Measurements from ENCODE around the gene HS3ST5.

DNA sequence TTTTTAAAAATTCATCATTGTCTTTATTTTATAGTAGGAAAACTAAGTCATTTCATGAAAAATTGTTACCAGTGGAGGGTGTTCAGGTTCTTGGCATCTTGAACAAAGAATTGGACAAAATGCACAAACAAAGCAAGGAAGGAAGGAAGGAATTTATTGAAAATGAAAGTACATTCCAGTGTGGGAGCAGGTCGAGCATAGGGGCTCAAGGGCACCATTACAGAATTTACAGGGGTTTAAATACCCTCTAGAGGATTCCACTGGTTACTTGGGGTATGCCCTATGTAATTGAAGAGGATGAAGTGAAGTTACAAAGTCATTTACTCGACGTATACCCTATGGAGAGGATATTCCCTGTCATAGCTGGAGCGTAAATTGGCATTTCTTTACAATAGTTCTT is 334.5 kb downstream of the HS3ST5 start:
- TF ChIP-seq, protein P1, sequence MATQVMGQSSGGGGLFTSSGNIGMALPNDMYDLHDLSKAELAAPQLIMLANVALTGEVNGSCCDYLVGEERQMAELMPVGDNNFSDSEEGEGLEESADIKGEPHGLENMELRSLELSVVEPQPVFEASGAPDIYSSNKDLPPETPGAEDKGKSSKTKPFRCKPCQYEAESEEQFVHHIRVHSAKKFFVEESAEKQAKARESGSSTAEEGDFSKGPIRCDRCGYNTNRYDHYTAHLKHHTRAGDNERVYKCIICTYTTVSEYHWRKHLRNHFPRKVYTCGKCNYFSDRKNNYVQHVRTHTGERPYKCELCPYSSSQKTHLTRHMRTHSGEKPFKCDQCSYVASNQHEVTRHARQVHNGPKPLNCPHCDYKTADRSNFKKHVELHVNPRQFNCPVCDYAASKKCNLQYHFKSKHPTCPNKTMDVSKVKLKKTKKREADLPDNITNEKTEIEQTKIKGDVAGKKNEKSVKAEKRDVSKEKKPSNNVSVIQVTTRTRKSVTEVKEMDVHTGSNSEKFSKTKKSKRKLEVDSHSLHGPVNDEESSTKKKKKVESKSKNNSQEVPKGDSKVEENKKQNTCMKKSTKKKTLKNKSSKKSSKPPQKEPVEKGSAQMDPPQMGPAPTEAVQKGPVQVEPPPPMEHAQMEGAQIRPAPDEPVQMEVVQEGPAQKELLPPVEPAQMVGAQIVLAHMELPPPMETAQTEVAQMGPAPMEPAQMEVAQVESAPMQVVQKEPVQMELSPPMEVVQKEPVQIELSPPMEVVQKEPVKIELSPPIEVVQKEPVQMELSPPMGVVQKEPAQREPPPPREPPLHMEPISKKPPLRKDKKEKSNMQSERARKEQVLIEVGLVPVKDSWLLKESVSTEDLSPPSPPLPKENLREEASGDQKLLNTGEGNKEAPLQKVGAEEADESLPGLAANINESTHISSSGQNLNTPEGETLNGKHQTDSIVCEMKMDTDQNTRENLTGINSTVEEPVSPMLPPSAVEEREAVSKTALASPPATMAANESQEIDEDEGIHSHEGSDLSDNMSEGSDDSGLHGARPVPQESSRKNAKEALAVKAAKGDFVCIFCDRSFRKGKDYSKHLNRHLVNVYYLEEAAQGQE (IDR thresholded peaks at IDR 0.05; ENCODE audit: insufficient read depth in 1 of 2, low read depth in 2 of 2, low read length in 2 of 2): no peak
- no peak for TF ChIP-seq TAF1 (IDR thresholded peaks at IDR 0.05; ENCODE audit: borderline replicate concordance, insufficient read depth, low read length)
- TF ChIP-seq POLR2AphosphoS5 (IDR thresholded peaks at IDR 0.05; ENCODE audit: low read depth, low read length): no peak
- no peak for TF ChIP-seq SIN3A (IDR thresholded peaks at IDR 0.05; ENCODE audit: borderline replicate concordance, insufficient read depth, low read length)

All from PFSK-1 (cell line).